GM10248 (cell line): Measurements from ENCODE around the gene ASB18.

Experiments used
- CTCF ChIA-PET: fragments of 300-600 bp; sonication (Branson Sonifier 250); formaldehyde crosslinking; extraction: SDS; loops from one replicate; lab custom pipeline; 2021; ENCODE audit warnings: antibody characterized with exemption; lab: Yijun Ruan, JAX
- POLR2A ChIA-PET: fragments of 350-650 bp; sonication (Branson Sonifier 250); formaldehyde crosslinking; extraction: SDS; loops from one replicate; lab custom pipeline; 2020; ENCODE audit warnings: antibody characterized with exemption; lab: Yijun Ruan, JAX
- DNase-seq: peaks from one replicate; pipeline ENCODE4 v3.0.0; 2012; ENCODE audit errors: extremely low spot score
- TF ChIP-seq, protein P1 (sequence below): IDR thresholded peaks from 2 replicates; pipeline ENCODE4 v1.5.1; 2012; ENCODE audit warnings: mild to moderate bottlenecking, low read depth; ENCODE audit errors: extremely low read depth, missing control alignments, control extremely low read depth

The ASB18 gene

DNA sequence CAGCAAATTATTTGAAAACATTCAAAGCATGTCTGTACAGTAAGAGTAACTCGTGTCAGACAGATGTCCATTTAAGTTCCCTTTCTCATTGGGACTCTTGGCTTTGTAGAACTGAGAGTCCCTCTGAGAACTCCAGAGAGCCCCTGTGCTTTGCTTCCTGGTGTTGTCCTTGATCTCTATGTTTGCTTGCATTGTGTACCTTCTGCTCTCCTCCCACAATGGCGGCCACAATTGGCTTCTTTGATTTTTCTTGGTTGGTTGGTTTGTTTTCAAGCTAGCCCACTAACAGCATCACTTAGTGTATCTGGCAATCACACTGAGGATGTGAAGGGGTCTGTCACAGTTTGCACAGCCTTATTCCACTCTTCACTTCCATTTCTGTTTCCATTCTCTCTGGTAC is 15.1 kb downstream of the ASB18 start:
- CTCF ChIA-PET: no interaction called here

DNA sequence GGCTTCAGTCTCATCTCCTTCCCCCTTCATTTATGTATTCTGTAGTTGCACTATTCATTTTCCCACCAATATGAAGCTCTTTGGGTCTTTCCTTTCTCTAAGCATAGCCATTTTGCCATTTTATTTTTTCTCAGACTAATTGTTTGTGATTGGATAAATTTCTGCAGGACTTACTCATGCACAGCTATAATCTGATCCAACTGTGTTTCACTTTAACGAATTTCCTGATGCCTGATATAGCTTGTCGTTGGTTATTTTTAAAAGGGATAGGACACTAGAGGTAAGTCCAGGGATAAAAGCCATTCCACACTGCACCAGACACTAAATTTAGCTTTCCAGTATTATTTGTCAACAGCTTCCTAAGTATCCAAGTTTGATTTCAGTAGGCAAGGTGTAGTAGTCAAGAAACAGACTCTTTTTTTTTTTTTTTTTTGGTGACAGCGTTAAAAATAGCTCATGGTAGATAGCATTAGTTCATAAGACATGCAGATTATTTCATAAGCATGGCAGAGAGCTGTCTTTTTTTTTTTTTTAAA is 17.4 kb downstream of the ASB18 start:
- ChIA-PET CTCF (no interaction called here), POLR2A (interaction anchor here (0.6 kb wide), 1 partner anchor 850 kb away, joined by 3 read pairs; no protein-coding TSS in a partner anchor)
- DNase-seq: no peak
- TF ChIP-seq, protein P1, sequence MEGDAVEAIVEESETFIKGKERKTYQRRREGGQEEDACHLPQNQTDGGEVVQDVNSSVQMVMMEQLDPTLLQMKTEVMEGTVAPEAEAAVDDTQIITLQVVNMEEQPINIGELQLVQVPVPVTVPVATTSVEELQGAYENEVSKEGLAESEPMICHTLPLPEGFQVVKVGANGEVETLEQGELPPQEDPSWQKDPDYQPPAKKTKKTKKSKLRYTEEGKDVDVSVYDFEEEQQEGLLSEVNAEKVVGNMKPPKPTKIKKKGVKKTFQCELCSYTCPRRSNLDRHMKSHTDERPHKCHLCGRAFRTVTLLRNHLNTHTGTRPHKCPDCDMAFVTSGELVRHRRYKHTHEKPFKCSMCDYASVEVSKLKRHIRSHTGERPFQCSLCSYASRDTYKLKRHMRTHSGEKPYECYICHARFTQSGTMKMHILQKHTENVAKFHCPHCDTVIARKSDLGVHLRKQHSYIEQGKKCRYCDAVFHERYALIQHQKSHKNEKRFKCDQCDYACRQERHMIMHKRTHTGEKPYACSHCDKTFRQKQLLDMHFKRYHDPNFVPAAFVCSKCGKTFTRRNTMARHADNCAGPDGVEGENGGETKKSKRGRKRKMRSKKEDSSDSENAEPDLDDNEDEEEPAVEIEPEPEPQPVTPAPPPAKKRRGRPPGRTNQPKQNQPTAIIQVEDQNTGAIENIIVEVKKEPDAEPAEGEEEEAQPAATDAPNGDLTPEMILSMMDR: no peak

More for the DNA sequence above, 15.1 kb downstream of the ASB18 start:
- POLR2A ChIA-PET: no interaction called here
- TF ChIP-seq, protein P1: no peak
- no peak for DNase-seq

DNA sequence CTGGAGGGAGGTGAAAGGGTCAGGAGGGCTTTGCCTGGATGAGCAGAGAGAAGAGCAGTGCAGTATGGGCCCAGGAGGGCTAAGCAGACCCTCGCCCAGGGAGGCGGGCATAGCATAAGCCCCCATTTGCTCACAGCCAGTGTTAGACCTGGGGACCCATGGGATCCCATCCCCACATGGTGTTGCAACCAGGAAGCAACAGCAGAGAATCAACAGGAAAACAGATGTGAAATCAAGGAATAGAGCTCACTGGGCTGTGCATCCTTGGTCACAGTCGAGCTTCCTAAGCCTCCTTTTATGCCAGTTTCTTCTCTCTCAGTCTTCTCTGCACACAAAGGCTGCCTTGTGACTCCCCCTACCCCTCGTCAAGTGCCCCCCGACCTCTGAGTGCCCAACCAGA is 19.9 kb downstream of the ASB18 start:
- no peak for DNase-seq
- ChIA-PET POLR2A (no interaction called here), CTCF (no interaction called here)
- TF ChIP-seq, protein P1: no peak

DNA sequence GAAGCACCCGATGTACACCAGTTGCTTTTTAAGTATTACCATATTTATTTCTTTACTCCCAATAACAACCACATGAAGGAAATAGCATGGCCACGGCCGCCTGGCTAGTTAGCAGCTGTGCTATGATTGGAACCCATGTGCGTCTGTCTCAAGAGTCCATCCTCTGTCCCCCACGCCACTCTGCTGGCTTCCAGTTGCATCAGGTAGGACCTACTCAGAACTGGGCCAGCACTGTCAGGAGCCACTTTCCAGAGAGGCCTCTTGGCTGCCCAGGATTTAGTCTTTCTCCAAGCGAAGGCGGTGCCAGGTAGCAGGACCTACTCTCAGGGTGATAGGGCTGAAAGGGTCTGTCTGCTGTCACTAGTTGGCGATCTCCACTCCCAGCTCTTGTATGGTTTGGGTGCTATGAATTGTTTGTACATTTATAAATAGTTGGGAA is 22.1 kb downstream of the ASB18 start:
- no peak for DNase-seq
- POLR2A ChIA-PET: no interaction called here
- CTCF ChIA-PET: no interaction called here
- TF ChIP-seq, protein P1: no peak

DNA sequence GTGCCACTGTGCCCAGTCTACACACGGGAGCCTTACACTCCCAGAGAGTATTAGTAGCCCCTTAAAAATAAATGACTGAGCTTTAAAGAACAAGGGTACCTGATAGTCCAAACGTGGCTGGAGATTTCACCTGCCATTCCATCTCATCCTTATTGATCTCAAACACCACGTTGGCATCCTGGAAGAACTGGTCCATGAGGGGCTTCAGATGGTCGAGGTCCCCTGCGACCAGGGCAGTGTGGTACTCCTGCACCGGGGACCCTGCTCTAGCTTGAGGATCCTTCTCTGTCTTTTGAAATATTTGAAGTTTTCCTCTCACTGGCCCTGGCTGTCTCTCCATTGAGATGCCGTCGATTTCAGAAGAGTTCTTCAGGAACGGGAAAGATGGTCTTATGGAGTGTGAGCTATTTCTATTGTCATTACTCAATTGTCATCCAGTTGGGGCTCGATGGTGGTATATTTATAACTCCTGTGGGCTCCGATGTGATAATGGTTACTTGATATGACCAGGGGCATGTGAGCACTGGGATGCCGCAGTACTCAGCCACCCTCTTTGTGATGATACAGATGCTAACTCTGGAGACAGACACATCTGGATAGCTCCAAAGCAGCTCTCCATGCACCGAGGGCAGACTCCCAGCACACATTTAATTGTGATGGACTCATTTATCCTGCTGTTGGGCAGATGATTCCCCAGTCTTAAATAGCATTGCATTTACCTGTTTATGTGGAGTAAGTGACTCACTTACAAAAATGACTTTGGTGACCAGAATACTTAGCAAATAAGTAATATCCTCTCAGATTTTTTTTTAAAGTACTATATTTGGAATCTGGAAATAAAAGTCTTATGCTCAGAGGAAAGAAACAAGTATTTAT is 22.8 kb downstream of the ASB18 start:
- TF ChIP-seq, protein P1: no peak
- ChIA-PET CTCF (no interaction called here), POLR2A (no interaction called here)
- no peak for DNase-seq

DNA sequence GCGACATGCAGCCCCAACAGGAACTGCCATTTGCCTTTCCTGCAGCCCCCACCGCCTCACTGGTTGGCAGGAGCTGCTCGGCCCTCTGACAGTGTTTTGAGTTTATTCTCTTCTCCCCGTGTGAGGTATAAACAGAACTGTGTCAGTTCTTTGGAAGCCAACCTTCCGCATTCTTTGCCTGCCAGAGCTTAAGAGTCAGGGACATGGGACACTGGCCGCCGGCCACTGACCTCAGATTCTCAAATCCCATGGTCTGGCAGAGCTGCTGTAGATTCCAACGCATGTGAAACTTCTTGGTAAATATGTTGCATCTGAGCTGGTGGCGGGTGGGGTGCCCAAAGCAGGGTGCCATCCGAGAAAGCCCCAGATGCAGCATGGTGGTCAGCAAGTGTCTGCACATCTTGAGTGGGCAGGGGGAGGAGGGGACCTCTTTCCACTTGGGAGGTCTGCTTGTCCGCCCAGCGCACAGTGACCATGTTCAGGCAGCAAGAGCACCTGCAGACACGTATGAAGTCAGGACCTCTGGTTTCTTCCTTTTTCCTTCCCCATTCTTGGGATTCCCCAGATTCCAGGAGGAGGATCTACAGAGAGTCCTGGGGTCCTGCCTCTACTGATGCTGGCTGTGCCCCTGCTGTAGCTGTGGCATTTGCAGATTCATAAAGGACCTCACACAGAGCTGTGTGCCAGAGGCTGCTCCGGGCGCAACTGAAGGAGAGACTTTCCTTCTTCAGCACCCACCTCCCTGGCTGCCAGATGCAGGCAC is 23.8 kb downstream of the ASB18 start:
- POLR2A ChIA-PET: no interaction called here

More for the DNA sequence above, 23.8 kb downstream of the ASB18 start:
- CTCF ChIA-PET: no interaction called here
- no peak for DNase-seq
- TF ChIP-seq, protein P1: no peak
